Measurements from ENCODE around the gene ENAH.

The ENAH gene

GRCh38 chr1:225469051-225469450 lies 183.9 kb downstream of the ENAH start:
- DNase-seq (ENCODE audit: low read depth, low spot score) = no peak
- no peak overlapping the region for H3K4me3 ChIP-seq (ENCODE audit: low read length)

- H3K4me3 ChIP-seq (ENCODE audit: low read length) = peak overlapping the region; percentile 84
- no peak for DNase-seq (ENCODE audit: low read depth, low spot score)
These were observed 184.5 kb downstream of the ENAH start for GRCh38 chr1:225468270-225469020.

GRCh38 chr1:225467193-225468020 lies 185.5 kb downstream of the ENAH start:
- peak overlapping the region; percentile 84 for H3K4me3 ChIP-seq (ENCODE audit: low read length)
- peak; percentile 94 for DNase-seq (ENCODE audit: low read depth, low spot score)

GRCh38 chr1:225466848-225467192 lies 186.1 kb downstream of the ENAH start:
- peak overlapping the region; percentile 84 for H3K4me3 ChIP-seq (ENCODE audit: low read length)
- DNase-seq (ENCODE audit: low read depth, low spot score) = no peak

GRCh38 chr1:225465793-225466517 lies 187.0 kb downstream of the ENAH start:
- no peak for DNase-seq (ENCODE audit: low read depth, low spot score)

GRCh38 chr1:225464851-225465792 lies 187.8 kb downstream of the ENAH start:
- DNase-seq (ENCODE audit: low read depth, low spot score) = no peak

More at GRCh38 chr1:225465793-225466517, 187.0 kb downstream of the ENAH start:
- H3K4me3 ChIP-seq (ENCODE audit: low read length) = no peak overlapping the region

GRCh38 chr1:225462714-225463574 lies 190.0 kb downstream of the ENAH start:
- H3K4me3 ChIP-seq (ENCODE audit: low read length) = no peak overlapping the region
- no peak for DNase-seq (ENCODE audit: low read depth, low spot score)

More at GRCh38 chr1:225464851-225465792, 187.8 kb downstream of the ENAH start:
- no peak overlapping the region for H3K4me3 ChIP-seq (ENCODE audit: low read length)

- no peak overlapping the region for H3K4me3 ChIP-seq (ENCODE audit: low read length)
- no peak for DNase-seq (ENCODE audit: low read depth, low spot score)
These were observed 190.6 kb downstream of the ENAH start for GRCh38 chr1:225462429-225462713.

- DNase-seq (ENCODE audit: low read depth, low spot score) = no peak
- no peak overlapping the region for H3K4me3 ChIP-seq (ENCODE audit: low read length)
These were observed 191.1 kb downstream of the ENAH start for GRCh38 chr1:225461533-225462428.

GRCh38 chr1:225460737-225461532 lies 192.0 kb downstream of the ENAH start:
- H3K4me3 ChIP-seq (ENCODE audit: low read length) = no peak overlapping the region

GRCh38 chr1:225460021-225460736 lies 192.7 kb downstream of the ENAH start:
- no peak overlapping the region for H3K4me3 ChIP-seq (ENCODE audit: low read length)
- no peak for DNase-seq (ENCODE audit: low read depth, low spot score)

More at GRCh38 chr1:225460737-225461532, 192.0 kb downstream of the ENAH start:
- no peak for DNase-seq (ENCODE audit: low read depth, low spot score)

GRCh38 chr1:225458222-225458631 lies 194.7 kb downstream of the ENAH start:
- DNase-seq (ENCODE audit: low read depth, low spot score) = no peak
- H3K4me3 ChIP-seq (ENCODE audit: low read length) = no peak overlapping the region

- DNase-seq (ENCODE audit: low read depth, low spot score) = no peak
- no peak overlapping the region for H3K4me3 ChIP-seq (ENCODE audit: low read length)
These were observed 198.2 kb downstream of the ENAH start for GRCh38 chr1:225454733-225455132.

- no peak for DNase-seq (ENCODE audit: low read depth, low spot score)
- no peak overlapping the region for H3K4me3 ChIP-seq (ENCODE audit: low read length)
These were observed 198.9 kb downstream of the ENAH start for GRCh38 chr1:225453797-225454648.
